GM23338 (cell line): ENCODE data around the gene TRAK1. TPM values are rescaled to one million over a fixed set of nuclear protein-coding genes. Genes with fewer than 3 reads are reported as not detected.

Source experiments
- ATAC-seq: fragments of 200-7000 bp; cut with Tn5 transposase; 3 replicates; pipeline ENCODE4 v1.9.1; 2020
- DNase-seq: peaks from one replicate; pipeline ENCODE4 v3.0.0-alpha.2; 2015; ENCODE audit warnings: low spot score
- H2AFZ ChIP-seq: fragments of 200-600 bp; sonication (generic); 2 replicates; pipeline ENCODE4 v1.8.0; 2016; ENCODE audit warnings: antibody characterized with exemption, mild to moderate bottlenecking, moderate library complexity
- H3F3A ChIP-seq: fragments of 200-600 bp; sonication (generic); replicated peaks from 2 replicates; pipeline ENCODE4 v1.8.0; 2017; ENCODE audit warnings: antibody characterized with exemption, mixed run types, low read depth
- H3K27ac ChIP-seq: fragments of 200-600 bp; sonication (generic); 2 replicates; pipeline ENCODE4 v1.6.1; 2016; ENCODE audit warnings: low read depth
- H3K27me3 ChIP-seq: fragments of 200-600 bp; sonication (generic); 2 replicates; pipeline ENCODE4 v1.8.0; 2016; ENCODE audit warnings: mild to moderate bottlenecking, mixed run types, moderate library complexity; ENCODE audit not compliant: insufficient read depth
- H3K36me3 ChIP-seq: fragments of 200-600 bp; sonication (generic); 2 replicates; pipeline ENCODE4 v1.8.0; 2016; ENCODE audit warnings: mild to moderate bottlenecking; ENCODE audit not compliant: insufficient read depth
- H3K4me1 ChIP-seq: fragments of 200-600 bp; sonication (generic); 2 replicates; pipeline ENCODE4 v1.8.0; 2016; ENCODE audit warnings: mild to moderate bottlenecking, moderate library complexity; ENCODE audit not compliant: insufficient read depth
- H3K4me2 ChIP-seq: fragments of 200-600 bp; sonication (generic); 2 replicates; pipeline ENCODE4 v1.7.1; 2017; ENCODE audit warnings: mixed run types
- H3K4me3 ChIP-seq: fragments of 200-600 bp; sonication (generic); 2 replicates; pipeline ENCODE4 v1.6.1; 2016; ENCODE audit warnings: mixed run types
- H3K79me2 ChIP-seq: fragments of 200-600 bp; sonication (generic); replicated peaks from 2 replicates; pipeline ENCODE4 v1.8.0; 2017; ENCODE audit warnings: mild to moderate bottlenecking; ENCODE audit not compliant: insufficient read depth
- H3K9me2 ChIP-seq: fragments of 200-600 bp; sonication (generic); 2 replicates; pipeline ENCODE4 v1.8.0; 2017; ENCODE audit not compliant: insufficient read depth
- H4K20me1 ChIP-seq: fragments of 200-600 bp; sonication (generic); replicated peaks from 2 replicates; pipeline ENCODE4 v1.8.0; 2017; ENCODE audit warnings: mild to moderate bottlenecking; ENCODE audit not compliant: insufficient read depth
- H3K27ac Mint-ChIP-seq: 2 replicates; pipeline ENCODE4 v1.8.0; 2020; ENCODE audit warnings: inconsistent platforms, mild to moderate bottlenecking, moderate library complexity, mixed read lengths
- H3K27me3 Mint-ChIP-seq: 3 replicates; pipeline ENCODE4 v1.8.0; 2022; ENCODE audit warnings: low read depth, mild to moderate bottlenecking, moderate library complexity, mixed read lengths, inconsistent platforms; ENCODE audit not compliant: insufficient read depth, poor library complexity
- H3K36me3 Mint-ChIP-seq: 3 replicates; pipeline ENCODE4 v1.8.0; 2021; ENCODE audit warnings: low read depth, mild to moderate bottlenecking, inconsistent platforms, moderate library complexity, mixed read lengths
- H3K4me1 Mint-ChIP-seq: 3 replicates; pipeline ENCODE4 v1.8.0; 2020; ENCODE audit warnings: mild to moderate bottlenecking, inconsistent platforms, mixed read lengths
- H3K4me3 Mint-ChIP-seq: 3 replicates; pipeline ENCODE4 v1.8.0; 2021; ENCODE audit warnings: moderate library complexity, mild to moderate bottlenecking, inconsistent platforms, mixed read lengths
- H3K9me3 Mint-ChIP-seq: 3 replicates; pipeline ENCODE4 v1.8.0; 2020; ENCODE audit warnings: moderate library complexity, mild to moderate bottlenecking, inconsistent platforms, mixed read lengths
- CREB1 ChIP-seq: fragments of 250-450 bp; sonication (Bioruptor Pico); IDR thresholded peaks from 2 replicates; pipeline ENCODE4 v1.5.0; 2020; ENCODE audit warnings: low read depth, mild to moderate bottlenecking, moderate library complexity
- CTCF ChIP-seq, 2 experiments: fragments of 200-600 bp in 1 of 2; sonication (generic) in 1 of 2; conservative IDR thresholded peaks; 2 replicates each; pipeline versions ENCODE4 v1.5.1 to v1.6.1; 2016 to 2017; ENCODE audit warnings: antibody characterized with exemption in 2 of 2, low read depth in 2 of 2, mild to moderate bottlenecking in 2 of 2, moderate library complexity in 1 of 2
- ETS1 ChIP-seq: IDR thresholded peaks from 2 replicates; pipeline ENCODE4 v1.6.1; 2016; ENCODE audit warnings: antibody characterized with exemption
- EZH2 ChIP-seq: fragments of 200-600 bp; sonication (generic); IDR thresholded peaks from one replicate; pipeline ENCODE4 v1.8.0; 2017; ENCODE audit warnings: antibody characterized with exemption, mild to moderate bottlenecking, low read depth; ENCODE audit not compliant: unreplicated experiment
- EZH2phosphoT487 ChIP-seq: fragments of 200-600 bp; sonication (generic); IDR thresholded peaks from one replicate; pipeline ENCODE4 v1.8.1; 2018; ENCODE audit warnings: antibody characterized with exemption; ENCODE audit not compliant: unreplicated experiment
- JUNB ChIP-seq: IDR thresholded peaks from one replicate; pipeline ENCODE4 v1.6.1; 2016; ENCODE audit warnings: antibody characterized with exemption; ENCODE audit not compliant: unreplicated experiment
- NANOG ChIP-seq: IDR thresholded peaks from 2 replicates; pipeline ENCODE4 v1.6.1; 2016; ENCODE audit warnings: antibody characterized with exemption, borderline replicate concordance
- POLR2AphosphoS5 ChIP-seq: IDR thresholded peaks from 2 replicates; pipeline ENCODE4 v1.6.1; 2016; ENCODE audit warnings: antibody characterized with exemption, low read depth
- STAT1 ChIP-seq: IDR thresholded peaks from one replicate; pipeline ENCODE4 v1.6.1; 2016; ENCODE audit warnings: antibody characterized with exemption; ENCODE audit not compliant: unreplicated experiment
- ZNF114 ChIP-seq: fragments of 250-450 bp; sonication (Bioruptor Pico); IDR thresholded peaks from 2 replicates; pipeline ENCODE4 v1.5.0; 2020; ENCODE audit warnings: mild to moderate bottlenecking, moderate library complexity
- ZNF331 ChIP-seq: fragments of 250-450 bp; sonication (Bioruptor Pico); IDR thresholded peaks from 2 replicates; pipeline ENCODE4 v1.5.0; 2020; ENCODE audit warnings: low read depth, mild to moderate bottlenecking, moderate library complexity
- ZNF462 ChIP-seq: fragments of 250-450 bp; sonication (Bioruptor Pico); IDR thresholded peaks from 2 replicates; pipeline ENCODE4 v1.5.0; 2020; ENCODE audit warnings: mild to moderate bottlenecking, moderate library complexity
- polyA plus RNA-seq: library from polyadenylated mRNA; unstranded; fragments of >200 nt; fragmentation: Nextera tagmentation; extraction: Ambion mirVana; gene quantifications from 2 replicates; pipeline ENCODE4 v1.2.1, GENCODE V29; 2016
- total RNA-seq: library from RNA; depleted of rRNA; stranded (reverse); fragments of >200 nt; shearing (Covaris generic); gene quantifications from 2 replicates; pipeline ENCODE4 v1.2.3, GENCODE V29; 2014
- TF ChIP-seq, protein P1 (sequence below): IDR thresholded peaks from one replicate; pipeline ENCODE4 v1.6.1; 2018; ENCODE audit warnings: antibody characterized with exemption; ENCODE audit not compliant: unreplicated experiment

Gene TRAK1
- total and polyA plus RNA-seq, 2 experiments from 2014 or later = 13.4 to 47.4 TPM

- Mint-ChIP-seq H3K4me1 (peaks cover 35% of the 10 kb centered on the region), H3K27ac (peak overlapping the region; percentile 89), H3K4me3 (peak overlapping the region; percentile 64), H3K36me3 (no peaks in the 10 kb centered on the region), H3K27me3 (no peaks in the 10 kb centered on the region), H3K9me3 (no peaks in the 10 kb centered on the region)
- H3K9me2 ChIP-seq = no peaks in the 10 kb centered on the region
- H3K79me2 ChIP-seq = peaks cover 87% of the 10 kb centered on the region
- peak; percentile 94 for DNase-seq
- ATAC-seq = peak; percentile 96
- H3K4me1 ChIP-seq = peaks cover 32% of the 10 kb centered on the region
- peak overlapping the region; percentile 67 for H3K4me2 ChIP-seq
- H3K4me3 ChIP-seq = peak overlapping the region; percentile 34
- no peaks in the 10 kb centered on the region for H3F3A ChIP-seq
- no peaks in the 10 kb centered on the region for H3K27me3 ChIP-seq
- TF ChIP-seq NANOG (no peak), POLR2AphosphoS5 (peak; percentile 29), ZNF462 (CRISPR knock-in tag) (peak; percentile 35; the same call in 1 of the 2 replicates), ETS1 (no peak), EZH2 (no peak), ZNF114 (CRISPR knock-in tag) (no peak), STAT1 (no peak), CTCF (conservative IDR thresholded peaks at IDR 0.05; ENCODE audit: low read depth in 2 of 2) (no peak), JUNB (no peak), EZH2phosphoT487 (no peak), CREB1 (no peak), ZNF331 (CRISPR knock-in tag) (no peak)
- TF ChIP-seq, protein P1, sequence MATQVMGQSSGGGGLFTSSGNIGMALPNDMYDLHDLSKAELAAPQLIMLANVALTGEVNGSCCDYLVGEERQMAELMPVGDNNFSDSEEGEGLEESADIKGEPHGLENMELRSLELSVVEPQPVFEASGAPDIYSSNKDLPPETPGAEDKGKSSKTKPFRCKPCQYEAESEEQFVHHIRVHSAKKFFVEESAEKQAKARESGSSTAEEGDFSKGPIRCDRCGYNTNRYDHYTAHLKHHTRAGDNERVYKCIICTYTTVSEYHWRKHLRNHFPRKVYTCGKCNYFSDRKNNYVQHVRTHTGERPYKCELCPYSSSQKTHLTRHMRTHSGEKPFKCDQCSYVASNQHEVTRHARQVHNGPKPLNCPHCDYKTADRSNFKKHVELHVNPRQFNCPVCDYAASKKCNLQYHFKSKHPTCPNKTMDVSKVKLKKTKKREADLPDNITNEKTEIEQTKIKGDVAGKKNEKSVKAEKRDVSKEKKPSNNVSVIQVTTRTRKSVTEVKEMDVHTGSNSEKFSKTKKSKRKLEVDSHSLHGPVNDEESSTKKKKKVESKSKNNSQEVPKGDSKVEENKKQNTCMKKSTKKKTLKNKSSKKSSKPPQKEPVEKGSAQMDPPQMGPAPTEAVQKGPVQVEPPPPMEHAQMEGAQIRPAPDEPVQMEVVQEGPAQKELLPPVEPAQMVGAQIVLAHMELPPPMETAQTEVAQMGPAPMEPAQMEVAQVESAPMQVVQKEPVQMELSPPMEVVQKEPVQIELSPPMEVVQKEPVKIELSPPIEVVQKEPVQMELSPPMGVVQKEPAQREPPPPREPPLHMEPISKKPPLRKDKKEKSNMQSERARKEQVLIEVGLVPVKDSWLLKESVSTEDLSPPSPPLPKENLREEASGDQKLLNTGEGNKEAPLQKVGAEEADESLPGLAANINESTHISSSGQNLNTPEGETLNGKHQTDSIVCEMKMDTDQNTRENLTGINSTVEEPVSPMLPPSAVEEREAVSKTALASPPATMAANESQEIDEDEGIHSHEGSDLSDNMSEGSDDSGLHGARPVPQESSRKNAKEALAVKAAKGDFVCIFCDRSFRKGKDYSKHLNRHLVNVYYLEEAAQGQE = no peak
- H4K20me1 ChIP-seq = no peaks in the 10 kb centered on the region
- H3K36me3 ChIP-seq = no peaks in the 10 kb centered on the region
- H3K27ac ChIP-seq = peak overlapping the region; percentile 92
- no peak overlapping the region for H2AFZ ChIP-seq
Measured at GRCh38 chr3:42043099-42043813, 47.9 kb upstream of the TRAK1 start.
